Hepatocyte (in vitro differentiated cells): Measurements from ENCODE around the gene KDM4C. TPM values are rescaled to one million over a fixed set of nuclear protein-coding genes. Genes with fewer than 3 reads are reported as not detected.

Source experiments
- DNase-seq: peaks from one replicate; pipeline ENCODE4 v3.0.0-alpha.2; 2016; ENCODE audit warnings: low spot score
- H2AFZ ChIP-seq: fragments of 200-600 bp; sonication (generic); 2 replicates; pipeline ENCODE4 v1.6.0; 2016; ENCODE audit warnings: antibody characterized with exemption, mild to moderate bottlenecking
- H3K27ac ChIP-seq: fragments of 200-600 bp; sonication (generic); 2 replicates; pipeline ENCODE4 v1.5.1; 2016; ENCODE audit warnings: mild to moderate bottlenecking
- H3K27me3 ChIP-seq: fragments of 200-600 bp; sonication (generic); 2 replicates; pipeline ENCODE4 v1.6.1; 2016
- H3K36me3 ChIP-seq: fragments of 200-600 bp; sonication (generic); replicated peaks from 2 replicates; pipeline ENCODE4 v1.5.1; 2016; ENCODE audit warnings: low read depth; ENCODE audit not compliant: insufficient read depth
- H3K4me1 ChIP-seq: fragments of 200-600 bp; sonication (generic); 2 replicates; pipeline ENCODE4 v1.5.1; 2016; ENCODE audit warnings: mild to moderate bottlenecking, moderate library complexity; ENCODE audit not compliant: insufficient read depth
- H3K4me2 ChIP-seq: fragments of 200-600 bp; sonication (generic); 2 replicates; pipeline ENCODE4 v1.6.0; 2016
- H3K4me3 ChIP-seq: fragments of 200-600 bp; sonication (generic); 2 replicates; pipeline ENCODE4 v1.5.1; 2016; ENCODE audit warnings: mild to moderate bottlenecking
- H3K79me2 ChIP-seq: fragments of 200-600 bp; sonication (generic); 2 replicates; pipeline ENCODE4 v1.6.0; 2017; ENCODE audit warnings: mild to moderate bottlenecking
- H3K9me2 ChIP-seq: fragments of 200-600 bp; sonication (generic); replicated peaks from 2 replicates; pipeline ENCODE4 v1.6.0; 2017; ENCODE audit warnings: mild to moderate bottlenecking; ENCODE audit not compliant: insufficient read depth
- H3K9me3 ChIP-seq: fragments of 200-600 bp; sonication (generic); 2 replicates; pipeline ENCODE4 v1.5.1; 2016; ENCODE audit warnings: low read depth, mild to moderate bottlenecking
- H4K20me1 ChIP-seq: fragments of 200-600 bp; sonication (generic); 2 replicates; pipeline ENCODE4 v1.6.0; 2016; ENCODE audit warnings: mild to moderate bottlenecking; ENCODE audit not compliant: insufficient read depth, poor library complexity, severe bottlenecking
- CTCF ChIP-seq: fragments of 200-600 bp; sonication (generic); IDR thresholded peaks from 2 replicates; pipeline ENCODE4 v1.5.1; 2016; ENCODE audit warnings: antibody characterized with exemption, mild to moderate bottlenecking; ENCODE audit not compliant: poor library complexity
- EZH2 ChIP-seq: fragments of 200-600 bp; sonication (generic); IDR thresholded peaks from 2 replicates; pipeline ENCODE4 v1.6.1; 2016; ENCODE audit warnings: antibody characterized with exemption, mild to moderate bottlenecking, borderline replicate concordance
- EZH2phosphoT487 ChIP-seq: fragments of 200-600 bp; sonication (generic); IDR thresholded peaks from one replicate; pipeline ENCODE4 v1.6.1; 2018; ENCODE audit warnings: antibody characterized with exemption, mild to moderate bottlenecking, low read depth, moderate library complexity; ENCODE audit not compliant: unreplicated experiment, severe bottlenecking
- WGBS: methylation state at CpG from one replicate; pipeline ENCODE4 v1.1.6; 2016; ENCODE audit warnings: low lambda C conversion rate; ENCODE audit errors: missing lambda C conversion rate; 5-methylcytosine and 5-hydroxymethylcytosine counted together
- polyA plus RNA-seq: library from polyadenylated mRNA; unstranded; fragments of >200 nt; fragmentation: Nextera tagmentation; extraction: Ambion mirVana; gene quantifications from 2 replicates; pipeline ENCODE4 v1.2.1, GENCODE V29; 2016
- total RNA-seq: library from RNA; depleted of rRNA; stranded (reverse); fragments of >200 nt; gene quantifications from 2 replicates; pipeline ENCODE4 v1.2.3, GENCODE V29; 2014

The KDM4C gene
- total and polyA plus RNA-seq, 2 experiments from 2014 or later: 16.1 to 28.7 TPM

GRCh38 chr9:7210854-7211637 is 453.3 kb downstream of the KDM4C start:
- H3K4me2 ChIP-seq: no peak overlapping the region
- DNase-seq: no peak
- H3K4me1 ChIP-seq: no peaks in the 10 kb centered on the region
- H3K27ac ChIP-seq: no peak overlapping the region
- H2AFZ ChIP-seq: no peak overlapping the region
- no peaks in the 10 kb centered on the region for H3K36me3 ChIP-seq
- no peak overlapping the region for H3K4me3 ChIP-seq
- WGBS: 57% methylated on average over 8 of the region's 8 CpGs
- no peak for TF ChIP-seq EZH2
- no peak for TF ChIP-seq EZH2phosphoT487
- no peak for TF ChIP-seq CTCF
- H3K27me3 ChIP-seq: no peaks in the 10 kb centered on the region
- no peaks in the 10 kb centered on the region for H3K9me3 ChIP-seq
- H3K9me2 ChIP-seq: no peaks in the 10 kb centered on the region
- H3K79me2 ChIP-seq: no peaks in the 10 kb centered on the region
- no peaks in the 10 kb centered on the region for H4K20me1 ChIP-seq

GRCh38 chr9:7211657-7212056 is 453.9 kb downstream of the KDM4C start:
- TF ChIP-seq CTCF (no peak), EZH2phosphoT487 (no peak), EZH2 (no peak)
- H3K4me2 ChIP-seq: no peak overlapping the region
- 89% methylated on average over 3 of the region's 3 CpGs for WGBS

GRCh38 chr9:7212101-7212500 is 454.3 kb downstream of the KDM4C start:
- H3K4me3 ChIP-seq: no peak overlapping the region
- 69% methylated on average over 4 of the region's 4 CpGs for WGBS
- H3K79me2 ChIP-seq: no peaks in the 10 kb centered on the region
- no peaks in the 10 kb centered on the region for H3K9me2 ChIP-seq
- H3K27me3 ChIP-seq: no peaks in the 10 kb centered on the region
- H2AFZ ChIP-seq: no peak overlapping the region
- no peak for DNase-seq
- H3K4me2 ChIP-seq: no peak overlapping the region
- no peaks in the 10 kb centered on the region for H4K20me1 ChIP-seq
- no peaks in the 10 kb centered on the region for H3K36me3 ChIP-seq
- no peak overlapping the region for H3K27ac ChIP-seq
- no peak for TF ChIP-seq CTCF
- no peak for TF ChIP-seq EZH2phosphoT487
- no peak for TF ChIP-seq EZH2
- H3K9me3 ChIP-seq: no peaks in the 10 kb centered on the region
- H3K4me1 ChIP-seq: no peaks in the 10 kb centered on the region

More at GRCh38 chr9:7211657-7212056, 453.9 kb downstream of the KDM4C start:
- no peaks in the 10 kb centered on the region for H3K27me3 ChIP-seq
- no peaks in the 10 kb centered on the region for H3K9me2 ChIP-seq
- H3K36me3 ChIP-seq: no peaks in the 10 kb centered on the region
- no peaks in the 10 kb centered on the region for H3K9me3 ChIP-seq
- no peaks in the 10 kb centered on the region for H4K20me1 ChIP-seq
- no peaks in the 10 kb centered on the region for H3K4me1 ChIP-seq
- no peak for DNase-seq
- H2AFZ ChIP-seq: no peak overlapping the region
- no peak overlapping the region for H3K27ac ChIP-seq
- H3K4me3 ChIP-seq: no peak overlapping the region
- H3K79me2 ChIP-seq: no peaks in the 10 kb centered on the region
